ENCODE results near the gene WDR7. TPM values are rescaled to one million over a fixed set of nuclear protein-coding genes. Genes with fewer than 3 reads are reported as not detected.

Gene WDR7
- 10 to 100 TPM in 3 of 4 donors, 1 to 10 TPM in 1; 9.4 to 26.1 (median 19.2) TPM for total RNA-seq

DNA sequence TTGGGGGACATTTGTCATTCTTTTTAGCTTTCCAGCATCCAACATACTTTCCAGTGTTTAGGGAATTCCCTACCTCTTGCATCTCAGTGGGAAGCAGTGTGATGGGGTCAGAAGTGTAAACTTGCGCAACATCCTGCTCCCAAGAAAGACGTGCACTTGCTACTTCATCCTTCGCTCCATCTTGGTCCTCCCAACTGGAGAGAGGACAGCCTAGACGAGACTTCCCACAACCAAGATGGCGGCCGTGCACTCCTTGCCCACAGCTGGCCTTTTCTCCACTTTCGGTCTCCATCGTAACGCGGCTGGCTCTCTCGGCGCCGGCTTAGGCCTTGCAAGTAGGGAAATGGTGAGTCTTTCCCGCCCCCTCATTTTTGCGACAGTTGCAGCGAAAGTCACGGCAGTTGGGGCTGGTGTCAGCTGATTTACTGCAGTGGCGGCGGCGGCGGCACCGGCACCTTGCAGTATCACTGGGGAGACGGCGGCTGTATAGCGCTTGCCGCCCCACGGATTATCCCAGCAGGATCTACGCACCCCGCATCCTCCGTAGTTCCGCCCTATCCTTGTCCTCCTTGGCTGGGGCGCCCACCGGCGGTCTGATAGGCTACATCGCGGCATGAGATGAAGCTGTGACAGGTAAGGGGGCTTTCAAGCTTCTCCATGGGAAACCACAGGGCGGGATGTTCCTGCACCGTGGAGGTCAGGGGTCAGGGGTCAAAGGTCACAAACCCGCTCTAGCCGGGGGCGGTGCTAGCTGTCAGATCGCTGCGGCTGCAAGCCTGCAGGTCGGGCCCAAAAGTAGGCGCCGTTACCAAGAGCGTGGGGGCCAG is at the start of gene WDR7:
Gene WDR7, plus strand, starts transcription at position 416 of the 827 bp plus-strand sequence. CDS start 21,157 bp downstream, outside the sequence.
- 0% methylated on average over 16 to 25 of the region's 47 CpGs for WGBS, 2 donors
- peaks cover 7 to 22% (median 11%) of the 10 kb centered on the region in 3 donors for H3K4me1 ChIP-seq
- peak in 2 of 4 donors; percentile 13 to 55 for TF ChIP-seq POLR2A (IDR thresholded peaks at IDR 0.05)
- TF ChIP-seq, protein P1, sequence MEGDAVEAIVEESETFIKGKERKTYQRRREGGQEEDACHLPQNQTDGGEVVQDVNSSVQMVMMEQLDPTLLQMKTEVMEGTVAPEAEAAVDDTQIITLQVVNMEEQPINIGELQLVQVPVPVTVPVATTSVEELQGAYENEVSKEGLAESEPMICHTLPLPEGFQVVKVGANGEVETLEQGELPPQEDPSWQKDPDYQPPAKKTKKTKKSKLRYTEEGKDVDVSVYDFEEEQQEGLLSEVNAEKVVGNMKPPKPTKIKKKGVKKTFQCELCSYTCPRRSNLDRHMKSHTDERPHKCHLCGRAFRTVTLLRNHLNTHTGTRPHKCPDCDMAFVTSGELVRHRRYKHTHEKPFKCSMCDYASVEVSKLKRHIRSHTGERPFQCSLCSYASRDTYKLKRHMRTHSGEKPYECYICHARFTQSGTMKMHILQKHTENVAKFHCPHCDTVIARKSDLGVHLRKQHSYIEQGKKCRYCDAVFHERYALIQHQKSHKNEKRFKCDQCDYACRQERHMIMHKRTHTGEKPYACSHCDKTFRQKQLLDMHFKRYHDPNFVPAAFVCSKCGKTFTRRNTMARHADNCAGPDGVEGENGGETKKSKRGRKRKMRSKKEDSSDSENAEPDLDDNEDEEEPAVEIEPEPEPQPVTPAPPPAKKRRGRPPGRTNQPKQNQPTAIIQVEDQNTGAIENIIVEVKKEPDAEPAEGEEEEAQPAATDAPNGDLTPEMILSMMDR (IDR thresholded peaks at IDR 0.05) = peak in 1 of 6 experiments; percentile 28
- H3K27me3 ChIP-seq = no peaks in the 10 kb centered on the region
- peak within 1 kb of the TSS; percentile 79 to 93 (median 88) for H3K27ac ChIP-seq
- intact Hi-C loops (cut with DNase I) = no loop called here
- peak within 1 kb of the TSS; percentile 73 to 88 (median 82) for H3K4me3 ChIP-seq
- no peaks in the 10 kb centered on the region for H3K36me3 ChIP-seq
- H3K9me3 ChIP-seq = no peaks in the 10 kb centered on the region
- DNase-seq = peak; percentile 92

DNA sequence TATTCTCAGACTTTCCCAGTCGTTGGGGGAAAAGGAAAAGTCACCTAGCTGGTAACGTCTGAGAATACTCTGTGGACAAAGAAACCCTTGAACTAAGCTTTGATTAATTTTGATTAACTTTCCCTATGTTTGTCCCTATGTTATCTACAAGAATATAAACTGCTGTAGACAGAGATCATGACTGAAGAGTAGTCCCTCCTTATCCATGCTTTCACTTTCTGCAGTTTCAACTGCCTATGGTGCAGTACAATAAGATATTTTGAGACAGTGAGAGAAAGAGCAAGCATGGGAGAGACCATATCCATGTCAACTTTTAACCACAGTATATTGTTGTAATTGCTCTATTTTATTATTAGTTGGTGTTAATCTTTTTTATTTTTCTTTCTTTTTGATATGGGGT is 44.5 kb upstream of the WDR7 start:
- no peak for DNase-seq
- Histone ChIP-seq H3K9me3 (no peaks in the 10 kb centered on the region), H3K36me3 (peaks cover 0 to 99% (median 12%) of the 10 kb centered on the region in 3 donors), H3K27me3 (no peaks in the 10 kb centered on the region), H3K4me3 (no peak overlapping the region), H3K27ac (no peak overlapping the region), H3K4me1 (no peaks in the 10 kb centered on the region)
- TF ChIP-seq, protein P1 (IDR thresholded peaks at IDR 0.05) = no peak
- no peak for TF ChIP-seq POLR2A (IDR thresholded peaks at IDR 0.05)
- intact Hi-C loops (cut with DNase I) = no loop called here
- 87 to 90% methylated on average over 2 of the region's 2 CpGs for WGBS, 2 donors

DNA sequence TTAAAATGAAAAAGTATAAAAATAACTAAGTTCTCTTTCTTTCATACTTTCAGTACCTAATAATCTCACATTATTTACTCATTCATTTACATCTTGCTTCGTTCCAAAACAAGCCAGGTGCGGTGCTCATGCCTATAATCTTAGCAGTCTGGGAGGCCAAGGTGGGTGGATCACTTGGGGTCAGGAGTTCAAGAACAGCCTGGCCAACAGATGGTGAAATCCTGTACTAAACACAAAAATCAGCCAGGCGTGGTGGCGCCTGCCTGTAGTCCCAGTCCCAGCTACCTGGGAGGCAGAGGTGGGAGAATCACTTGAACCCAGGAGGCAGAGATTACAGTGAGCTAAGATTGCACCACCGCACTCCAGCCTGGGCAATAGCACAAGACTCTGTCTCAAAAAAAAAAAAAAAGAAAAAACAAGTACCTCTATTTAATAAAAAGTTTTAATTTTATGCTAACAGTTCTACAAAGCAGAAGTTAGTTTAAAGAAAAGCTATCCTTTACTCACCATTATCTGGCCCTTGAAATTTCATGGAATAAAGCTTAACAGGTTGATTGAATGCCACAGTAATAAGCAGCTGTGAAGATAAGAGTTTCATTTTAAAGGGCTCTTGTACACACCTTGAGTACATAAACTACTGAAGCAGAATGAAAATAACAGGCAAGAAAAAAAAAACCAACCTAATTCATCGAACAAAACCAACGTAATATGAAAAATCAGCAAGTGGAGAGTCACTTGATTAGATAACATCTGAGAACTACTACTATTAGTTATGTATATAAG is 35.2 kb upstream of the WDR7 start:
- no peaks in the 10 kb centered on the region for H3K9me3 ChIP-seq
- intact Hi-C loops (cut with DNase I) = no loop called here
- H3K36me3 ChIP-seq = peaks cover 0 to 88% (median 9%) of the 10 kb centered on the region in 3 donors
- no peaks in the 10 kb centered on the region for H3K27me3 ChIP-seq
- 70 to 80% methylated on average over 7 of the region's 7 CpGs for WGBS, 2 donors
- H3K4me1 ChIP-seq = no peaks in the 10 kb centered on the region
- DNase-seq = no peak
- TF ChIP-seq, protein P1 (IDR thresholded peaks at IDR 0.05) = no peak
- TF ChIP-seq POLR2A (IDR thresholded peaks at IDR 0.05) = no peak
- no peak overlapping the region for H3K27ac ChIP-seq
- H3K4me3 ChIP-seq = no peak overlapping the region

DNA sequence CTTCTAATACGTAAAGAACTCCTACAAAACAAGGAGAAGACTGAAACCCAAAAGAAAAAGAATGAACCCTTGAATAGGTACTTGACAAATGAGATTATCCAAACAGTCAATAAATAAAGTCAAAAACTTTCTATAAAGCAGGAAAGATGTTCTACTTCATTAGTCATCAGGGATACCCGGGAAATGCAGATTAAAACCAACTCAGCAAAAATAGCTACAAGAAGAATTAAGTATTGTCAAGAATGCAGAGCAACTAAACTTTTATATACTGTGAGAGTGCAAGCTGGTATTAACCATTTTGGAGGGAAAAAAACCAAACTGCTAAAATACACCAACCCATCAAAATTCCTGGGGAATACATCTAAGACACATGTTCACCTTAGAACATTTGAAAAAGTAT is 23.2 kb upstream of the WDR7 start:
- intact Hi-C loops (cut with DNase I) = no loop called here
- H3K36me3 ChIP-seq = peaks cover 0 to 37% (median 0%) of the 10 kb centered on the region in 3 donors
- no peak overlapping the region for H3K4me3 ChIP-seq
- TF ChIP-seq, protein P1 (IDR thresholded peaks at IDR 0.05) = no peak
- TF ChIP-seq POLR2A (IDR thresholded peaks at IDR 0.05) = no peak
- DNase-seq = no peak
- WGBS, 2 donors = 50 to 57% methylated on average over 2 of the region's 2 CpGs
- no peaks in the 10 kb centered on the region for H3K27me3 ChIP-seq
- H3K9me3 ChIP-seq = no peaks in the 10 kb centered on the region
- H3K27ac ChIP-seq = no peak overlapping the region
- H3K4me1 ChIP-seq = peaks cover 0 to 46% (median 0%) of the 10 kb centered on the region in 3 donors

Measured in esophagus squamous epithelium (tissue), 5 donors.